Activated T-cell treated with anti-CD3 and anti-CD28 coated beads for 1 hour (primary cell): ENCODE measurements around the gene AP2B1.

Experiments used
- DNase-seq: peaks from one replicate; pipeline ENCODE4 v3.0.0-alpha.2; 2020; ENCODE audit warnings: low read depth

Gene AP2B1

GRCh38 chr17:35773679-35774425, 186.7 kb downstream of the AP2B1 start:
- DNase-seq, result no peak

GRCh38 chr17:35774499-35774898, 187.4 kb downstream of the AP2B1 start:
- DNase-seq, result no peak

GRCh38 chr17:35775039-35775438, 187.9 kb downstream of the AP2B1 start:
- no peak for DNase-seq

- no peak for DNase-seq
Observed at GRCh38 chr17:35775583-35775982, 188.5 kb downstream of the AP2B1 start.
